ENCODE results near the gene GCN1. TPM values are rescaled to one million over a fixed set of nuclear protein-coding genes. Genes with fewer than 3 reads are reported as not detected.

The GCN1 gene
- total RNA-seq, 1 experiment from 2014 or later: 181 TPM

DNA sequence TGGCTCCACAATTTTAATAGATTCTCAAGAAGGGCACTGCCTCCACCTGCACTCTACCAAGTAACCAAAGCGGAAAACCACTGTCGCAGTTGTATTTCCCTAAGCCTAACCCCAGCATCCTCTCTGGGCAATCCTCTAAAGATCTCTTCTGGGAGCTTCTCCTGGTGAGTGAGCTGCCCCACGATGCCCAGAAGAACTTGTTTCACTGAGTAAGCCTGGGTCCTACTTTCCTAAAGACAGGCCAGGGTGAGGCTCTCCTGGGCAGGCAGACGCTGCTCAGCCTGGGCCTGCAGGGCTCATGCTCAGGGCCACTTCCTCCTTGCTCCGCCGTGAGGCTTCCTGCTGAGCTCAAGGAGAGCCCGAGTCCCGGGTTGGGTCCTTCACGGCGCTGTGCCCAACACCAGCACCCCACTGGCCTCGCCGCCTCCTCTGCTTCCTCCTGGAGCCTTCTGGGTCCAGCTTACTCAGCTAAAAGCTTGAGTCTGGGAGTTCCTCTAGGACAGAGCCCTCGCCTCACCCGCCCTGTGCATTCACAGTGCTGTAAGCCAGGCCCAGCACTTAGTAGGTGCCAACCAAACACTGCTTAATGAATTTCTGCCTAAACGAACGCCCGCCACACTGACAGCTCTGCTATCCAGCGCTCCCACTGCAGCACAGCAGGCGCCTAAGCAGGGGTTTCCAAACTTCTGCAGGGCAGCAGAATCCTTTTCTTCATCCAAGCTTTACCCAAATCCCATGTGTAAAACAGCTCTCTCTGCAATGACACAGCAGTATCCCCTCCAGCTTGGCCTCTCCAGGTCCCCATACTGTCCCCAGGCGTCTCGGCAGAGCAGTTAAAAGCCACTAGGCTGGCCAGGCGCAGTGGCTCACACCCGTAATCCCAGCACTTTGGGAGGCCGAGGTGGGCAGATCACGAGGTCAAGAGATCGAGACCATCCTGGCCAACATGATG, 83.7 kb downstream of the GCN1 start:
- peak; percentile 55 for ATAC-seq
- peaks cover 19% of the 10 kb centered on the region for H3K36me3 Mint-ChIP-seq
- peaks cover 52% of the 10 kb centered on the region for H3K4me1 Mint-ChIP-seq
- peak; percentile 33 for DNase-seq (ENCODE audit: low spot score)
- ChIA-PET POLR2A (no interaction called here), CTCF (interaction anchor here (0.5 to 1.6 kb wide), 11 partner anchors 8 to 209 kb away, joined by 3 to 7 read pairs (median 3); partner anchors contain the start of gene RPLP0)
- H3K27ac Mint-ChIP-seq: peak overlapping the region; percentile 94
- H3K9me3 Mint-ChIP-seq: no peaks in the 10 kb centered on the region
- no peak overlapping the region for H3K4me3 Mint-ChIP-seq
- H3K27me3 Mint-ChIP-seq (ENCODE audit: low read depth): no peaks in the 10 kb centered on the region
- TF ChIP-seq FOXK1 (CRISPR knock-in tag; IDR thresholded peaks at IDR 0.05) (0 out of 2 replicates have a peak, but pooled peaks have one; percentile 25), ZNF425 (CRISPR knock-in tag; conservative IDR thresholded peaks at IDR 0.05) (no peak)

DNA sequence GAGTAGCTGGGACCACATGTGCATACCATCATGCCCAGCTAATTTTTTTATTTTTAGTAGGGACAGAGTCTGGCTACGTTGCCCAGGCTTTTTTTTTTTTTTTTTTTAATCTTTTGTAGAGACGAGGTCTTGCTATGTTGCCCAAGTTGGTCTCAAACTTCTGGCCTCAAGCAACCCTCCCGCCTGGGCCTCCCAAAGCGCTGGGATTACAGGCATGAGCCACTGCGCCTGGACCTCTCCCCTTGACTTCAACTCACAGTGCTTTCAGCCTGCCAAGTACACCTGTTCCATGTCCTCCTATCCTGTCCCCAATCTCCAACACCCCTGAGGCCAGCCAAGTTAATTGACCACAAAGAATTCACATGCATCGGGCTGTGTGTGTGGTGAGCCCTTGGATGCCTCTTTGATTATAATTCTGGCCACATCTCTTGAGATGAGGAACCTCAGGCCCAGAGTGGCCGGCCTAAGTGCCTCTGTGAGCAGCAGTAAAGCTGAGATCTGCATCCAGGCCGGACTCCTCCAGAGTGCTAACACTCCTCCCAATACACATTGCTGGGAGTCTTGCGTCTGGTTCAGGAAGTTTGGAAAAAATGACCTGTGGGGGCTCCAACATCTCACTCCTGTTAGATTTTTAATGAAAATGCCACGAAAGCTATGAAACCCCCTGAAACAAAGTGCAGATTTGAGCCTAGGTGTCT, 84.8 kb downstream of the GCN1 start:
- CTCF ChIA-PET: interaction anchor here (0.5 to 1.4 kb wide), 2 partner anchors 16 to 84 kb away, joined by 3 to 4 read pairs; no protein-coding TSS in a partner anchor
- peak; percentile 45 for ATAC-seq
- peaks cover 50% of the 10 kb centered on the region for H3K4me1 Mint-ChIP-seq

DNA sequence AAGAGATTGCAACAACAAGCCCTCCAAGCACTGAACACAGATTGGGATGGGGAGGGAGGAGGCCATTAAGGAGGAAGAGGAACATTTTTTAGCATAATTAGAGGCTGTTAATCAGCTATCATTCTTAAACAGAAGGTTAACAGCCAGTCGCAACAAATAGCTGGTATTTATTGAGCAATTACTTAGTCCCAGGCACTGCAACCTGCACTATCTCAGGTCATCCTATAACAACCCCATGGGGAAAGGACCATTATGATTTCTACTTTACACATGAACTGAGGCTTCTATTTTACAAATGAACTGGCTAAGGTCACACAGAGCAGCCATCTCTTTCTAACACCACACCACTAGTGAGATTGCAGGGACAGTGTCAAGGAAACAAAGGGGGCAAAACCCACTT, 88.4 kb downstream of the GCN1 start:
- DNase-seq (ENCODE audit: low spot score): no peak
- Mint-ChIP-seq H3K27ac (peak overlapping the region; percentile 34), H3K4me3 (no peak overlapping the region), H3K27me3 (ENCODE audit: low read depth) (no peaks in the 10 kb centered on the region), H3K4me1 (peaks cover 47% of the 10 kb centered on the region), H3K36me3 (peaks cover 19% of the 10 kb centered on the region), H3K9me3 (no peaks in the 10 kb centered on the region)
- CTCF ChIA-PET: interaction anchor here (0.7 to 1.1 kb wide), 2 partner anchors 19 to 196 kb away, joined by 3 to 4 read pairs; partner anchors contain the start of gene SIRT4
- POLR2A ChIA-PET: interaction anchor here (1.5 kb wide), 1 partner anchor 11 kb away, joined by 7 read pairs; the partner anchor contains the start of gene RAB35
- ATAC-seq: no peak
- TF ChIP-seq, protein P1, sequence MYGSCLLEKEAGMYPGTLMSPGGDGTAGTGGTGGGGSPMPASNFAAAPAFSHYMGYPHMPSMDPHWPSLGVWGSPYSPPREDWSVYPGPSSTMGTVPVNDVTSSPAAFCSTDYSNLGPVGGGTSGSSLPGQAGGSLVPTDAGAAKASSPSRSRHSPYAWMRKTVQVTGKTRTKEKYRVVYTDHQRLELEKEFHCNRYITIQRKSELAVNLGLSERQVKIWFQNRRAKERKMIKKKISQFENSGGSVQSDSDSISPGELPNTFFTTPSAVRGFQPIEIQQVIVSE (CRISPR knock-in tag; IDR thresholded peaks at IDR 0.05; ENCODE audit: borderline replicate concordance): no peak
- no peak for TF ChIP-seq ETV6 (CRISPR knock-in tag; IDR thresholded peaks at IDR 0.05)
- no peak for TF ChIP-seq OVOL2 (CRISPR knock-in tag; IDR thresholded peaks at IDR 0.05; ENCODE audit: borderline replicate concordance)
- TF ChIP-seq, protein P2, sequence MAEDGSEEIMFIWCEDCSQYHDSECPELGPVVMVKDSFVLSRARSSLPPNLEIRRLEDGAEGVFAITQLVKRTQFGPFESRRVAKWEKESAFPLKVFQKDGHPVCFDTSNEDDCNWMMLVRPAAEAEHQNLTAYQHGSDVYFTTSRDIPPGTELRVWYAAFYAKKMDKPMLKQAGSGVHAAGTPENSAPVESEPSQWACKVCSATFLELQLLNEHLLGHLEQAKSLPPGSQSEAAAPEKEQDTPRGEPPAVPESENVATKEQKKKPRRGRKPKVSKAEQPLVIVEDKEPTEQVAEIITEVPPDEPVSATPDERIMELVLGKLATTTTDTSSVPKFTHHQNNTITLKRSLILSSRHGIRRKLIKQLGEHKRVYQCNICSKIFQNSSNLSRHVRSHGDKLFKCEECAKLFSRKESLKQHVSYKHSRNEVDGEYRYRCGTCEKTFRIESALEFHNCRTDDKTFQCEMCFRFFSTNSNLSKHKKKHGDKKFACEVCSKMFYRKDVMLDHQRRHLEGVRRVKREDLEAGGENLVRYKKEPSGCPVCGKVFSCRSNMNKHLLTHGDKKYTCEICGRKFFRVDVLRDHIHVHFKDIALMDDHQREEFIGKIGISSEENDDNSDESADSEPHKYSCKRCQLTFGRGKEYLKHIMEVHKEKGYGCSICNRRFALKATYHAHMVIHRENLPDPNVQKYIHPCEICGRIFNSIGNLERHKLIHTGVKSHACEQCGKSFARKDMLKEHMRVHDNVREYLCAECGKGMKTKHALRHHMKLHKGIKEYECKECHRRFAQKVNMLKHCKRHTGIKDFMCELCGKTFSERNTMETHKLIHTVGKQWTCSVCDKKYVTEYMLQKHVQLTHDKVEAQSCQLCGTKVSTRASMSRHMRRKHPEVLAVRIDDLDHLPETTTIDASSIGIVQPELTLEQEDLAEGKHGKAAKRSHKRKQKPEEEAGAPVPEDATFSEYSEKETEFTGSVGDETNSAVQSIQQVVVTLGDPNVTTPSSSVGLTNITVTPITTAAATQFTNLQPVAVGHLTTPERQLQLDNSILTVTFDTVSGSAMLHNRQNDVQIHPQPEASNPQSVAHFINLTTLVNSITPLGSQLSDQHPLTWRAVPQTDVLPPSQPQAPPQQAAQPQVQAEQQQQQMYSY (CRISPR knock-in tag; IDR thresholded peaks at IDR 0.05): no peak
- no peak for TF ChIP-seq RELA (CRISPR knock-in tag; IDR thresholded peaks at IDR 0.05; ENCODE audit: borderline replicate concordance)
- TF ChIP-seq, protein P3, sequence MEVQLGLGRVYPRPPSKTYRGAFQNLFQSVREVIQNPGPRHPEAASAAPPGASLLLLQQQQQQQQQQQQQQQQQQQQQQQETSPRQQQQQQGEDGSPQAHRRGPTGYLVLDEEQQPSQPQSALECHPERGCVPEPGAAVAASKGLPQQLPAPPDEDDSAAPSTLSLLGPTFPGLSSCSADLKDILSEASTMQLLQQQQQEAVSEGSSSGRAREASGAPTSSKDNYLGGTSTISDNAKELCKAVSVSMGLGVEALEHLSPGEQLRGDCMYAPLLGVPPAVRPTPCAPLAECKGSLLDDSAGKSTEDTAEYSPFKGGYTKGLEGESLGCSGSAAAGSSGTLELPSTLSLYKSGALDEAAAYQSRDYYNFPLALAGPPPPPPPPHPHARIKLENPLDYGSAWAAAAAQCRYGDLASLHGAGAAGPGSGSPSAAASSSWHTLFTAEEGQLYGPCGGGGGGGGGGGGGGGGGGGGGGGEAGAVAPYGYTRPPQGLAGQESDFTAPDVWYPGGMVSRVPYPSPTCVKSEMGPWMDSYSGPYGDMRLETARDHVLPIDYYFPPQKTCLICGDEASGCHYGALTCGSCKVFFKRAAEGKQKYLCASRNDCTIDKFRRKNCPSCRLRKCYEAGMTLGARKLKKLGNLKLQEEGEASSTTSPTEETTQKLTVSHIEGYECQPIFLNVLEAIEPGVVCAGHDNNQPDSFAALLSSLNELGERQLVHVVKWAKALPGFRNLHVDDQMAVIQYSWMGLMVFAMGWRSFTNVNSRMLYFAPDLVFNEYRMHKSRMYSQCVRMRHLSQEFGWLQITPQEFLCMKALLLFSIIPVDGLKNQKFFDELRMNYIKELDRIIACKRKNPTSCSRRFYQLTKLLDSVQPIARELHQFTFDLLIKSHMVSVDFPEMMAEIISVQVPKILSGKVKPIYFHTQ (CRISPR knock-in tag; IDR thresholded peaks at IDR 0.05): no peak

More for the DNA sequence above, 84.8 kb downstream of the GCN1 start:
- DNase-seq (ENCODE audit: low spot score): no peak
- TF ChIP-seq NR1H2 (CRISPR knock-in tag; IDR thresholded peaks at IDR 0.05): no peak
- no peak for TF ChIP-seq NR2C2 (CRISPR knock-in tag; IDR thresholded peaks at IDR 0.05)
- TF ChIP-seq, protein P4, sequence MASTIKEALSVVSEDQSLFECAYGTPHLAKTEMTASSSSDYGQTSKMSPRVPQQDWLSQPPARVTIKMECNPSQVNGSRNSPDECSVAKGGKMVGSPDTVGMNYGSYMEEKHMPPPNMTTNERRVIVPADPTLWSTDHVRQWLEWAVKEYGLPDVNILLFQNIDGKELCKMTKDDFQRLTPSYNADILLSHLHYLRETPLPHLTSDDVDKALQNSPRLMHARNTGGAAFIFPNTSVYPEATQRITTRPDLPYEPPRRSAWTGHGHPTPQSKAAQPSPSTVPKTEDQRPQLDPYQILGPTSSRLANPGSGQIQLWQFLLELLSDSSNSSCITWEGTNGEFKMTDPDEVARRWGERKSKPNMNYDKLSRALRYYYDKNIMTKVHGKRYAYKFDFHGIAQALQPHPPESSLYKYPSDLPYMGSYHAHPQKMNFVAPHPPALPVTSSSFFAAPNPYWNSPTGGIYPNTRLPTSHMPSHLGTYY (CRISPR knock-in tag; IDR thresholded peaks at IDR 0.05): no peak
- no peak for TF ChIP-seq TEAD1 (CRISPR knock-in tag; IDR thresholded peaks at IDR 0.05)
- TF ChIP-seq, protein P1 (CRISPR knock-in tag; IDR thresholded peaks at IDR 0.05; ENCODE audit: borderline replicate concordance): no peak
- TF ChIP-seq NFYB (CRISPR knock-in tag; conservative IDR thresholded peaks at IDR 0.05; ENCODE audit: low read depth): no peak
- TF ChIP-seq TEAD4 (CRISPR knock-in tag; IDR thresholded peaks at IDR 0.05): no peak
- TF ChIP-seq TCF7 (CRISPR knock-in tag; IDR thresholded peaks at IDR 0.05; ENCODE audit: low read depth): no peak
- no peak for TF ChIP-seq ATF1 (CRISPR knock-in tag; IDR thresholded peaks at IDR 0.05)
- no peak for TF ChIP-seq ZNF416 (CRISPR knock-in tag; IDR thresholded peaks at IDR 0.05)
- no peak for TF ChIP-seq ZNF263 (CRISPR knock-in tag; IDR thresholded peaks at IDR 0.05; ENCODE audit: low read depth)
- no peak for TF ChIP-seq CREM (CRISPR knock-in tag; IDR thresholded peaks at IDR 0.05)
- no peaks in the 10 kb centered on the region for H3K9me3 Mint-ChIP-seq
- POLR2A ChIA-PET: no interaction called here
- no peak overlapping the region for H3K4me3 Mint-ChIP-seq
- no peaks in the 10 kb centered on the region for H3K27me3 Mint-ChIP-seq (ENCODE audit: low read depth)
- peak overlapping the region; percentile 92 for H3K27ac Mint-ChIP-seq
- peaks cover 24% of the 10 kb centered on the region for H3K36me3 Mint-ChIP-seq
